ENCODE results near the gene R3HDM2.
A peak's percentile ranks its signal among the peaks of the same experiment; 100 is the strongest.
"Not testable (repeated sequence)": the region's sequence is repeated elsewhere in the genome, so short reads cannot be mapped to it uniquely, and the experiment has no call there.

The R3HDM2 gene

DNA sequence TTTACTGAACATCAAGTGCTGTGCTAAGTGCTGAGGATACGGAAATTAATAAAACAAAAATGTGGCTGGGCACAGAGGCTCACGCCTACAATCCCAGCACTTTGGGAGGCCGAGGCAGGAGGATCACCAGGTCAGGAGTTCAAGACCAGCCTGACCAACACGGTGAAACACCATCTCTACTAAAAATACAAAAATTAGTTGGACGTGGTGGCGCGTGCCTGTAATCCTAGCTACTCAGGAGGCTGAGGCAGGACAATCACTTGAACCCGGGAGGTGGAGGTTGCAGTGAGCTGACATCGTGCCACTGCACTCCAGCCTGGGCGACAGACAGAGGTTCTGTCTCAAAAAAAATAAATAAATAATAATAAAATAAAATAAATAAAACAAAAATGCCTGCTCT is 3.9 kb downstream of the R3HDM2 start:
- not testable (repeated sequence) for DNase-seq (ENCODE audit: low read depth)

DNA sequence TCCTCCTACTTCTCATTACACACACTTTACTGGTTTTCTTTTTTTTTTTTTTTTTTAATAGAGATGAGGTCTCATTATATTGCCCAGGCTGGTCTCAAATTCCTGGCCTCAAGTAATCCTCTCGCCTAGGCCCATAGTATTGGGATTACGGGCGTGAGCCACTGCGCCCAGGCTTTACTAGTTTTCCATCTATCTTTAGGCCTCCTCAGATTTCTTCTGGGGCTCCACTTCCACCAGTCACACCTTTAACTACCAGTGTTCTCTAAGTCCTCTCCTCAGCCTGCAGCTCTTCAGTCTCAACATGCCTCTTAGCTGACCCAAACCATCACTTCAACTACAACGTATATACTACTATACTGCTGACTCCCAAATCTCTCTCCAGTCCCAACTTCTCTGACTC is 10.4 kb downstream of the R3HDM2 start:
- no peak for DNase-seq (ENCODE audit: low read depth)

DNA sequence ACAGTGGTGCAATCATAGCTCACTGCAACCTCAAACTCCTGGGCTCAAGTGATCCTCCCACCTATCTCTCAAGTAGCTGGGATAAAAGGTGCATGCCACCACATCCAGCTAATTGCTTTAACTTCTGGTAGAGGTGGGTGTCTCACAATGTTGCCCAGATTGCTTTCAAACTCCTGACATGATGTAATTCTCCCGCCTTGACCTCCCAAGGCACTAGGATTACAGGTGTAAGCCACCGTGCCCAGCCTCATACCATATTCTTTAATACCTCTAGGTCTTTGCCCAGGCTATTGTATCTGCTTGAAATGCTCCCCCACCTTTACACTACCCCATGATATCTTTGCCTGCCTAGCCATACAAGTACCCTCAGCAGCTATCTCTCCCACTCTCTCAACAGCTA is 11.3 kb downstream of the R3HDM2 start:
- no peak for DNase-seq (ENCODE audit: low read depth)

DNA sequence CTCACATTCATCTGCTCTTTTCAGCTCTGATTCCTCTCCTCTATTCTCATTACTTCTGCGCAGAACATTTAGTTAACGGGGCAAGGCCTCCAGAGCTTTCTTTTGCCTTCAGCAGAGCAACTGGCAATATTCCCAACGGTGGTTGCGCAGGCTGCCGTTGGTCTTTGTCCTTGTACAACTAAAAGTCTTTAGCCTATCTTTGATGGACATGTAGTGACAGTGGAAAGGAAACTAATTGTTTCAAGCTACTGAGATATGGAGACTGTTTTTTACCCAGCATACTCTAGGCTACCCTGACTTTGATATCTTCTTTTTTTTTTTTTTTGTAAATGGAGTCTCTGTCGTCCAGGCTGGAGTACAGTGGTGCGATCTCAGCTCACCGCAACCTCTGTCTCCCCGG is 12.6 kb downstream of the R3HDM2 start:
- no peak for DNase-seq (ENCODE audit: low read depth)

DNA sequence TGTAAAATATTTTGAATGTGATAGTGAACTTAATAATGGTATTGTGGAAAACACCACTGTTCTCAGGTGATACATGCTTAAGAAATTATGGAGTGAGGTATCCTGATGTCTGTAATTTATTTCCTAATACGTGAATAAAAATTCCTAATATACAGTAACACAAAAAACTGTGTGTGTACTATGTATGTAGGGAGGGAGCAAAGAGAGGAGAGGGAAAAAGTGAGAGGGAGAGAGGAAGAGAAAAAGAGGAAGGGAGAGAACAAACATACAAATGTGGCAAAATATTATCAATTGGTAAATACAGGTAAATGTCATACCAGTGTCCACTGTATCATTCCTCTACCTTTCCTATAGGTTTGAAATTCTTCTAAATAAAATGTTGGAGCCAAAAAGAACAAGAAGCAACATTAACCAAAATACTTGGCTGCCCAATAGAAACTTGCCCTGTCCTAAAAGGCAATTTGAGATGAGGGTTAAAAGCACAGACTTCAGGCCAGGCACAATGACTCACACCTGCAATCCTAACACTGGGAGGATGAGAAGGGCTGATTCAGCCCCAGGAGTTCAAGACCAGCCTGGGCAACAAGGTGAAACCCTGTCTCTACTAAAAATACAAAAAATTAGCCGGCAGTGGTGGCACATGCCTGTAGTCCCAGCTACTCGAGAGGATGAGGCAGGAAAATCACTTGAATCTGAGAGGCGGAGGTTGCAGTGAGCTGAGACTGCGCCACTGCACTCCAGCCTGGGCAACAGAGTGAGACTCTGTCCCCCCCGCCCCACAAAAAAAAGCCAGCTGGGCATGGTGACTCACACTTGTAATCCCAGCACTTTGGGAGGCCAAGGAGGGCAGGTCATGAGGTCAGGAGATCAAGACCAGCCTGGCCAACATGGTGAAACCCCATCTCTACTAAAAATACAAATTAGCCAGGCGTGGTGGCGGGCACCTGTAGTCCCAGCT is 14.5 kb downstream of the R3HDM2 start:
- DNase-seq (ENCODE audit: low read depth), result peak; percentile 20

DNA sequence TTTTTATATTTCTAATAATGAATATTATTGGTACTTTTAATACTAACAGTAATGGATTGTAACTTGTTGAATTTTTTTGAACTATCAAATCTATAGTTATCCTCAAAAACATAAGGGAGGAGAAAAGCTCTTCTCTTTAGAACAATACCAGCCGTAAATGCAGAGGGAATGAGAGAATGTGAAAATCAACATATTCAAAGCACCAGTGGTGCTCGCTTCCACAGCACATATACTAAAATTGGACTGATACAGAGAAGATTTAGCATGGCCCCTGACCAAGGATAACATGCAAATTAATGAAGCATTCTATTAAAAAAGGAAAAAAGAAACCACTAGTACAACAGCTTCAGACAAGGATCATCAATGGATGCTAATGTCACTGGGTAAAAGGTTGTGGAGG is 15.8 kb downstream of the R3HDM2 start:
- no peak for DNase-seq (ENCODE audit: low read depth)

DNA sequence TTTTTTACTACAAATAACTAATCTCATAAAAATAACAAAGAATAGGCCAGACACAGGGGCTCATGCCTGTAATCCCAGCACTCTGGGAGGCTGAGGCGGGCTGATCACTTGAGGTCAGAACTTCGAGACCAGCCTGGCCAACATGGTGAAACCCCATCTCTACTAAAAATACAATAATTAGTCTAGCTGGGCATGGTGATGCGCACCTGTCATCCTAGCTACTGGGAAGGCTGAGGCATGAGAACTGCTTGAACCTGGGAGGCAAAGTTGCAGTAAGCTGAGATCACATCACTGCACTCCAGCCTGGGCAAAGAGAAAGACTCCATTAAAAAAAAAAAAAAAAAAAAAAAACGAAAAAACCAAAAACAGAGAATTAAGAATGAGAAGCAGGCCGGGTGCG is 16.7 kb downstream of the R3HDM2 start:
- not testable (repeated sequence) for DNase-seq (ENCODE audit: low read depth)

DNA sequence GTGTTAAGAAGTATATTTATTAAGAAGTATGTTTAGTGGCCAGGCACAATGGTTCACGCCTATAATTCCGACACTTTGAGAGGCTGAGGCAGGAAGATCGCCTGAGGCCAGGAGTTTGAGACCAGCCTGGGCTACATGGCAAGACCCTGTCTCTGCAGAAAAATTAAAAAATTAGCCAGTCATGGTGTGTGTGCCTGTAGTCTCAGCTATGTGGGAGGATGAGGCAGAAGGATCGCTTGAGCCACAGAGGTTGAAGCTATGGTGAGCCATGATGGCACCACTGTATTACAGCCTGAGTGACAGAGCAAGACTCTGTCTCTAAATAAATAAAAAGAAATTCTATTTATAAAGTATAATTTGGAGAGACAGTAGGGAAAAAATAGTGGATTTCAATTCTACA is 20.3 kb downstream of the R3HDM2 start:
- DNase-seq (ENCODE audit: low read depth), result no peak

DNA sequence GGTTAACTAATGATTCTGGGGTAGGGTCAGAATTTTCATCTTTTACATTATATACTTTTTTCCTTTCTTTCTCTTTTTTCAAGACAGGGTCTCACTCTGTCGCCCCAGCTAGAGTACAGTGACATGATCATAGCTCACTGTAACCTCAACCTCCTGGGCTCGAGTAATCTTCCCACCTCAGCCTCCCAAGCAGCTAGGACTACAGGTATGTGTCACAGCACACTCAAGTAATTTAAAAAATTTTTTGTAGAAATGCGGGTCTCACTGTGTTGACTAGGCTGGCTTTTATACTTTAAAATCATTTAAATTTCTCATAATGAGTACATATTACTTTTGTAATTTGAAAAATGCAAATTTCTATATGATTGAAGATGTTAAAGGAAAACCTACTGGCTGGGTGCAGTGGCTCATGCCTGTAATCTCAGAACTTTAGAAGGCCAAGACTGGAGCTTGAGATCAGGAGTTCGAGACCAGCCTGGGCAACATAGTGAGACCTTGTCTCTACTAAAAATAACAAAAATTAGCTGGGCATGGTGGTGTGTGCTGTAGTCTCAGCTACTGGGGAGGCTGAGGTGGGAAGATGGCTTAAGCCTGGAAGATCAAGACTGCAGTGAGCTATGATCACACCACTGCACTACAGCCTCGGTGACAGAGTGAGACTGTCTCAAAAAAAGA is 25.7 kb downstream of the R3HDM2 start:
- DNase-seq (ENCODE audit: low read depth), result no peak

DNA sequence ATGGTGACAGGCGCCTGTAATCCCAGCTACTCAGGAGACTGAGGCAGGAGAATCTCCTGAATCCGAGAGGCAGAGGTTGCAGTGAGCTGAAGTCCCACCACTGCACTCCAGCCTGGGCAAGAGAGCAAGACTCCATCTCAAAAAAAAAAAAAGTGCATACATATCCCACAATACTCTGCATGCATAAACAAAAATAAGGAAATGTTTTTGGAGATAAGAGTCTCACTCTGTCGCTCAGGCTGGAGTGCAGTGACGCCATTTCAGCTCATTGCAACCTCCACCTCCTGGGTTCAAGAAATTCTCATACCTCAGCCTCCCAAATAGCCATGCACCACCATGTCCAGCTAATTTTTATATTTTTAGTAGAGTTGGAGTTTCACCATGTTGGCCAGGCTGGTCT is 28.7 kb downstream of the R3HDM2 start:
- DNase-seq (ENCODE audit: low read depth), result not testable (repeated sequence)

DNA sequence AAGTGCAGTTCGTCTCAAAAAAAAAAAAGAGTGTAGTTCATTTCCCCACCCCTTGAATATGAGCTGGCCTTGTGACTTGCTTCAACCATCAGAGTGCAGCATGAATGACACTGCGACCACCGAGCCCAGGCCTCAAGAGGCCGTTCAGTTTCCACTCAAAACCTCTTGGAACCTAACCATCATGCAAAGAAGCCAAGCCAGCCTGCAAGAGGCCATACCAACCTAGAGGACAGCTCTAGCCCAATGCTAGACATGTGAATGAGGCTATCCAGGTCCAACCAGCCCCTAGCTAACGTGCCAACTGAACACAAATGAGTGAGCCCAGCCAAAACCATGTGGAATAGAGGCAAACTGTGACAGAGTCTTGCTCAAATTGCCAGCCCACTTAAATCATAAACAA is 29.7 kb downstream of the R3HDM2 start:
- DNase-seq (ENCODE audit: low read depth), result no peak

DNA sequence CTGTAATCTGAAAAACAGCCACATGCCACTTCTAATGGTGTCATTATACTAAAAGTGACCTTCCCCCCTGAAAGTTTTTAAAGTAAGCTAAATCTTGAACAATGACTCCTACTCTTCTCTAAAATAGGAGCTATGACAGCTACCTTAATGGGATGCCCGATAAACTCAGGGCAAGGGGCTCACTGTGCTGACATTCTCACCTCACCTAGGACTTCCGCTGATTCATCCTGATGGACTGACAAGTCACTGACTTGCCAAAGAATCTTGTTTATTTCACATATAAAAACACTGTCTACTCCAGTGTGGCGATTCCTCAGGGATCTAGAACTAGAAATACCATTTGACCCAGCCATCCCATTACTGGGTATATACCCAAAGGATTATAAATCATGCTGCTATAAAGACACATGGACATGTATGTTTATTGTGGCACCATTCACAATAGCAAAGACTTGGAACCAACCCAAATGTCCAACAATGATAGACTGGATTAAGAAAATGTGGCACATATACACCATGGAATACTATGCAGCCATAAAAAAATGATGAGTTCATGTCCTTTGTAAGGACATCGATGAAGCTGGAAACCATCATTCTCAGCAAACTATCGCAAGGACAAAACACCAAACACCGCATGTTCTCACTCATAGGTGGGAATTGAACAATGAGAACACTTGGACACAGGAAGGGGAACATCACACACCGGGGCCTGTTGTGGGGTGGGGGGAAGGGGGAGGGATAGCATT is 31.0 kb downstream of the R3HDM2 start:
- not testable (repeated sequence) for DNase-seq (ENCODE audit: low read depth)

DNA sequence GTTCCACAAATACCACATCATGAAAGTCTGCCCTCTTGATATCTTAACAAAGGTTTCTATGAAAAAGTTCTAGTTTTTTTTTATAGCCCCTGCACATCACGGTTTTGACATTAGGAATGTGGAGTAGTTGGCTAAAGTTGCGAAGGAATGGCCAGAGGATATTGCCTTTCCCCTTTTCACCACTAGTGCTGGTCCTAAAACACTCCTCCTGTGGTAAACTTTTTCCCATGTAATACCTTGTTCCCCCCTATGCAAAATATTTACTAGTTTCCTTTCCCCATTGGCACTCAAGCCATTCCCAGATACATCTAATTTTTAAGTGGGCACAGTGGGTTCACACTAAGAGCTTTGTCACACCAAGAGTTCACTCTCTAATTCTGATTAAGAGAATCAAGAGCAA is 33.4 kb downstream of the R3HDM2 start:
- DNase-seq (ENCODE audit: low read depth), result no peak

DNA sequence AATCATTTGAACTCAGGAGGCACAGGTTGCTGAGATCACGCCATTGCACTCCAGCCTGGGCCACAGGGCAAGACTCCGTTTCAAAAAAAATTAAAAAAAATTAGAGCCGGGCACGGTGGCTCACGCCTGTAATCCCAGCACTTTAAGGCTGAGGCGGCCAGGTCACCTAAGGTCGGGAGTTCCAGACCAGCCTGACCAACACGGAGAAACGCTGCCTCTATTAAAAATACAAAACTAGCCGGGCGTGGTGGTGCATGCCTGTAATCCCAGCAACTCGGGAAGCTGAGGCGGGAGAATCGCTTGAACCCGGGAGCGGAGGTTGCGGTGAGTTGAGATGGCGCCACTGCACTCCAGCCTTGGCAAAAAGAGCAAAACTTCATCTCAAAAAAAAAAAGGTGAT is 35.7 kb downstream of the R3HDM2 start:
- DNase-seq (ENCODE audit: low read depth), result no peak

DNA sequence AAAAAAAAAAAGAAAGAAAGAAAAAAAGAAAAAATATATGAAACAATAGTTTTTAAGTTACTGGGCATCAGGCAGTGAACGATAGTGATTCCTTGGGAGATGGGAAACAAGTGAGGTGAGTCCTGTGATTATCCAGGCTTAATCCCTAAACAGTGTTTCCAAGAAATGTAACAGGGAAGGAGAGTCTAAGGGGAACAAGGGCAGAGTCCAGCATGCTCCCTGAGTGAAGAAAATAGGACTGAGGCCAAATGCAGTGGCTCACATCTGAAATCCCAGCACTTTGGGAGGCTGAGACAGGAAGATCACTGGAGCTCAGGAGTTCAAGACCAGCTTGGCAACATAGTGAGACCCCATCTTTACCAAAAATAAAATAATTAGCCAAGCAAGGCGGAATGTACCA is 40.7 kb downstream of the R3HDM2 start:
- DNase-seq (ENCODE audit: low read depth), result no peak

DNA sequence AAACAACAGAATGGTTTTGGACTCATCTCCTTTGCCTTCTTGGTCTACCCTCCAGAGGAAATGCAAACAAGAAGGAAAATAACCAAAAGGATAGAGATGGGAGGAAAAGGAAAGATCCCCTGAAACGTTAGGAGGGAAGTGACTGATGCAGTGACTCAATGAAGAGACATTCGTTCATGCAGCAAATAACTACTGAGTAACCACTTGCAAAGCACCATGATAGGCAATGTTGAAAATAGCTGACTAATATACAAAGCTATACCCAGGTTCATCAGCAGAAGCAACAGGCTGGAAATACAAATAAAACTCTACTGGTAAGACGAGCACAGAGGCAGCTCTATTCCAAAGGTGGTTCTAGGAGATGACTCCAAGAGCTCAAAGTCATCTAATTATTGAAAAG is 41.8 kb downstream of the R3HDM2 start:
- peak; percentile 42 for DNase-seq (ENCODE audit: low read depth)

DNA sequence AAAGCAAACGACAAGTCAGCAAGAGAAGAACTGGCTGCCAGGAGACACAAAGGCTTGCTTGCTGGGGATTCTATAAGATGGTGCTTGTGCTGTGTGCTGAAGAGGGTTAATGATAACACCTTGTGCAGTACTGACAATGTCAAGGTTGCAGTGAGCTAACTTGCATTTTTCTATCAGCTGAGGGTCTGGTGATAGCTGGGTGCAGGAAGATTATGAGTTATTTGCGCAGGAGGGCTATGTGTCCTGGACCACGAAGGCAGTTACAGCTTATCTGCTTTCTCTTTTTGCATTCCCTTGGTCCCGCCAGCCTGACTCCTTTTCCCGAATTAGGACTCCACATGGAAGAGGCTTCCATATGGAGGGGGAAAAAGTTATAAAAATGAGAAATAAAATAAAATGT is 42.4 kb downstream of the R3HDM2 start:
- no peak for DNase-seq (ENCODE audit: low read depth)

DNA sequence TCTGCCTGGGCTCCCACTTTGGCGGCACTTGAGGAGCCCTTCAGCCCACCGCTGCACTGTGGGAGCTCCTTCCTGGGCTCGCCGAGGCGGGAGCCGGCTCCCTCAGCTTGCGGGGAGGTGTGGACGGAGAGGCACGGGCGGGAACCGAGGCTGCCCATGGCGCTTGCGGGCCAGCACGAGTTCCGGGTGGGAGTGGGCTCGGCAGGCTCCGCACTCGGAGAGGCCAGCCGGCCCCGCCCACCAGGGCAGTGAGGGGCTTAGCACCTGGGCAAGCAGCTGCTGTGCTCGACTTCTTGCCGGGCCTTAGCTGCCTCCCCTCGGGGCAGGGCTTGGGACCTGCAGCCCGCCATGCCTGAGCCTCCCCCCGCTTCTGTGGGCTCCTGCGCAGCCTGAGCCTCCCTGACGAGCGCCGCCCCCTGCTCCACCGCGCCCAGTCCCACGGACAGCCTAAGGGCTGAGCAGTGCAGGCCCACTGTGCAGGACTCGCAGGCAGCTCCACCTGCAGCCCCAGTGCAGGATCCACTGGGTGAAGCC is 44.6 kb downstream of the R3HDM2 start:
- no peak for DNase-seq (ENCODE audit: low read depth)

DNA sequence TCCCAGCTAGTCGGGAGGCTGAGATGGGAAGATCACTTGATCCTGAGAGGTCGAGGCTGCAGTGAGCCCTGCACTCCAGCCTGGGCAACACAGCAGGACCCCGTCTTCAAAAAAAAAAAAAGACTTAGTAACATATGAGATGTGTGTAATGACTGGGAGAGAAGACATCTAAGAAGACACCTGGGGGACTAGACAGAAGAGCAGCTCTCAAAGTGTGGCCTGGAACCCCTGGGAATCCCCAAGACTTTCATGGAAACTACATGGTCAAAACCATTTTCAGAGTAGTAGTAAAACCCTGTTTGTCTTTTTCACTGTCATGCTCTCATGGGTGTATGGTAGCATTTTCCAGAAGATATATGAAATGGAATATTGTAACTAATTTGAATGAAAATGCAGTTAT is 45.3 kb downstream of the R3HDM2 start:
- no peak for DNase-seq (ENCODE audit: low read depth)

DNA sequence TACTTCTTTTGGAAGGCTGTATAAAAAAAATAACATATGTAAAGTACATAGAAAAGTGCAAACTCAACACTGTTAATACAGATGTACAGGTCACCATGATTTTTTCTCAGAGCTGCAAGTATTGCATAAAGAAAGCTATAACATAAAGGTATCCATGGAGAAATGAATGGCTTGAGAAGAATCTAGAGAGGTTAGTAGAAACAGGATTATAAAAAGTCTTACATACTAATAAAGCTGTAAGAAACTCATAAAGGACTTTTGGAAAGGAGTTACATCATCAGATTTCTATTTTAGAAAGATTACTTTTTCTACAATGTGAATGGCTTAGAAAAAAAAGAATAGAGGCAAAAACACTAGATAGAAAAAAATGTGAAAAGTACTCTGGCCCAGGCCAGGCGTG is 46.4 kb downstream of the R3HDM2 start:
- DNase-seq (ENCODE audit: low read depth), result no peak

DNA sequence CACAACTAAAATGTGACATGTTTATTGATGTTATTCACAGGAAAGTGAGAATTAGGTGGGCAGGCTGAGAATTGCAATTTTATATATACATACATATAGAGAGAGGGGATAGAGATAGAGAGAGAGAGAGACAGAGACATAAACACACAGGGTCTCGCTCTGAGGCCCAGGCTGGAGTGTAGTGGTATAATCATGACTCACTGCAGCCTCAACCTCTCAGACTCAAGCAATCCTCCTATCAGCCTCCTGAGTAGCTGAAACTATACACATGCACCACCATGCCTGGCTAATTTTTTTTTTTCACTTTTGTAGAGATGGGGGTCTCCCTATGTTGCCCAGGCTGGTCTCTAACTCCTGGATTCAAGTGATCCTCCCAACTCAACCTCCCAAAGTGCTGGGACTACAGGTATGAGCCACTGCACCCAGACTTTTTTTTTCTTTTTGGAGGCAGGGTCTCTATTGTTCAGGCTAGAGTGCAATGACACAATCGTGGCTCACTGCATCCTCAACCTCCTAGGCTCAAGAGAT is 49.1 kb downstream of the R3HDM2 start:
- DNase-seq (ENCODE audit: low read depth), result no peak

DNA sequence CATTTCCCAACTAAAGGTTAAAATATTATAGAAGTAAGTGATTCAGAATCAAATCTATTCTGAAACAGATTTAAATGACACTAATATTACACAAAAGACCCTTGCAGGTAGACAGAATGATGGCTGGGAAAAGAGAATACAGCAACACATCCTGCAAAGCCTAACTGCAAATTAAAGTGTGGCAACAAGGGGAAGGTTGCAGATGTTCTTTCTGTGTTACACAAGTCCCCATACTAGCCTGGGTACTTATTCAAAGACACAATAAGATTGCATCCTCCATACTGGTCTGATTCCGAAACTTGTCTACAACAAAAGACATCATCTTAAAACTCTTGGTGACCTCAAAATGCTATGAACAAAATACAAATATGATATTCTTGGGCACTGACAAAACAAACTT is 50.5 kb downstream of the R3HDM2 start:
- DNase-seq (ENCODE audit: low read depth), result peak; percentile 9
